ENCODE measurements around the gene TRIP13.
"Not testable (repeated sequence)": the region's sequence is repeated elsewhere in the genome, so short reads cannot be mapped to it uniquely, and the experiment has no call there.

The TRIP13 gene

GRCh38 chr5:892394-893136, at the start of gene TRIP13, which contains the start of gene BRD9:
TRIP13 (plus strand) TSS chr5:892884; CDS start chr5:892999, 115 bp downstream.
BRD9 (minus strand) TSS chr5:892801; CDS start chr5:892657, 144 bp downstream.
- peak; percentile 31 for DNase-seq (ENCODE audit: low read depth)

- not testable (repeated sequence) for DNase-seq (ENCODE audit: low read depth)
Observed at GRCh38 chr5:843371-843770, 49.3 kb upstream of the TRIP13 start.

GRCh38 chr5:843926-844325, 48.8 kb upstream of the TRIP13 start:
- not testable (repeated sequence) for DNase-seq (ENCODE audit: low read depth)

GRCh38 chr5:844426-844825, 48.3 kb upstream of the TRIP13 start:
- DNase-seq (ENCODE audit: low read depth): not testable (repeated sequence)

- not testable (repeated sequence) for DNase-seq (ENCODE audit: low read depth)
Observed at GRCh38 chr5:845031-845675, 47.5 kb upstream of the TRIP13 start.

GRCh38 chr5:845676-846601, 46.7 kb upstream of the TRIP13 start:
- DNase-seq (ENCODE audit: low read depth): not testable (repeated sequence)

- not testable (repeated sequence) for DNase-seq (ENCODE audit: low read depth)
Observed at GRCh38 chr5:846602-847091, 46.0 kb upstream of the TRIP13 start.

- DNase-seq (ENCODE audit: low read depth): not testable (repeated sequence)
Observed at GRCh38 chr5:847212-847611, 45.5 kb upstream of the TRIP13 start.

GRCh38 chr5:847736-848135, 44.9 kb upstream of the TRIP13 start:
- not testable (repeated sequence) for DNase-seq (ENCODE audit: low read depth)

- no peak for DNase-seq (ENCODE audit: low read depth)
Observed at GRCh38 chr5:848671-849111, 44.0 kb upstream of the TRIP13 start.

- DNase-seq (ENCODE audit: low read depth): no peak
Observed at GRCh38 chr5:849651-850301, 42.9 kb upstream of the TRIP13 start.

GRCh38 chr5:850511-851006, 42.1 kb upstream of the TRIP13 start, which contains the start of gene ZDHHC11:
ZDHHC11 (minus strand) TSS chr5:850986; CDS start chr5:850602, 384 bp downstream.
- DNase-seq (ENCODE audit: low read depth): no peak

- DNase-seq (ENCODE audit: low read depth): no peak
Observed at GRCh38 chr5:851076-851475, 41.6 kb upstream of the TRIP13 start.

GRCh38 chr5:851553-851952, 41.1 kb upstream of the TRIP13 start:
- DNase-seq (ENCODE audit: low read depth): no peak

- DNase-seq (ENCODE audit: low read depth): no peak
Observed at GRCh38 chr5:852018-852417, 40.7 kb upstream of the TRIP13 start.

GRCh38 chr5:852431-853401, 40.0 kb upstream of the TRIP13 start:
- no peak for DNase-seq (ENCODE audit: low read depth)

GRCh38 chr5:853416-854090, 39.1 kb upstream of the TRIP13 start:
- not testable (repeated sequence) for DNase-seq (ENCODE audit: low read depth)

GRCh38 chr5:854217-854616, 38.5 kb upstream of the TRIP13 start:
- no peak for DNase-seq (ENCODE audit: low read depth)

Data from HS-27A (cell line).